RWPE1 (cell line): ENCODE data around the gene FXYD4.

Experiments used
- CTCF ChIA-PET: fragments of 350-600 bp; sonication (Branson Sonifier 250); formaldehyde crosslinking; extraction: SDS; loops from one replicate; lab custom pipeline; 2021; lab: Yijun Ruan, JAX
- POLR2A ChIA-PET: fragments of 400-600 bp; formaldehyde crosslinking; extraction: SDS; loops from one replicate; lab custom pipeline; 2020; ENCODE audit warnings: antibody characterized with exemption; ENCODE audit not compliant: low non-redundant PET; lab: Yijun Ruan, JAX
- DNase-seq: peaks from one replicate; pipeline ENCODE4 v3.0.0; 2012; ENCODE audit warnings: low spot score
- H3K27ac ChIP-seq: fragments of 450-650 bp; 2 replicates; pipeline ENCODE4 v1.5.1; 2017
- TF ChIP-seq, protein P1 (sequence below): fragments of 450-650 bp; conservative IDR thresholded peaks from 2 replicates; pipeline ENCODE4 v1.5.1; 2017; ENCODE audit warnings: low read depth, mild to moderate bottlenecking

FXYD4 gene

DNA sequence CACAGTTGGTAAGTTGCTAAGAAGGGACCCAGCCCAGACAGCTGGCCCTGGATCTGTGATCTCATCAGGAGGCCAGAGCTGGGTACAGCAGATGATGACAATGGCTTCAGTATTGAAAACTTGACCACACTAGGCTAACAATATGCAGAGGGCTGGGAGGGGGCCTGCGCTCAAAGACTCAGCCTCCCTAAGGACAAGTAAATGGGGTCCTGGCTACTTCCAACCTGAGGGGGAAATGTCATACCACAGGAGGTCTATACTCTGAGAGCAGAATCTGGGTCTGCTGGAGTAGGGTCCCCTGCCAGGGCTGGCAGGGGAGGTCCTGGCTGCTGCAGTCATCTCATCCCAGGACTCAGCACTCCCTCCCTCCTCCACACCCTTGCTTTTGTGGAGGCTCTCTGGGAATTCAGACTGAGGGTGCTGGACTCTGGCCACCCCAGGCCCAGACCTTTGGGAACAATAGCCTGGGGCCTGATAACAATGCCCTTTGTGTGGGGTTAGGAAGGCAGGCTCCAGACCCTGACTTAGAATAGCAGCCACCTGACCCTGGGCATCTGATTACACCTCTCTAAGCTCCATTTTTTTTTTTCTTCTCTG lies 1.4 kb downstream of the FXYD4 start:
- no peak for DNase-seq
- ChIA-PET CTCF (no interaction called here), POLR2A (no interaction called here)
- TF ChIP-seq, protein P1, sequence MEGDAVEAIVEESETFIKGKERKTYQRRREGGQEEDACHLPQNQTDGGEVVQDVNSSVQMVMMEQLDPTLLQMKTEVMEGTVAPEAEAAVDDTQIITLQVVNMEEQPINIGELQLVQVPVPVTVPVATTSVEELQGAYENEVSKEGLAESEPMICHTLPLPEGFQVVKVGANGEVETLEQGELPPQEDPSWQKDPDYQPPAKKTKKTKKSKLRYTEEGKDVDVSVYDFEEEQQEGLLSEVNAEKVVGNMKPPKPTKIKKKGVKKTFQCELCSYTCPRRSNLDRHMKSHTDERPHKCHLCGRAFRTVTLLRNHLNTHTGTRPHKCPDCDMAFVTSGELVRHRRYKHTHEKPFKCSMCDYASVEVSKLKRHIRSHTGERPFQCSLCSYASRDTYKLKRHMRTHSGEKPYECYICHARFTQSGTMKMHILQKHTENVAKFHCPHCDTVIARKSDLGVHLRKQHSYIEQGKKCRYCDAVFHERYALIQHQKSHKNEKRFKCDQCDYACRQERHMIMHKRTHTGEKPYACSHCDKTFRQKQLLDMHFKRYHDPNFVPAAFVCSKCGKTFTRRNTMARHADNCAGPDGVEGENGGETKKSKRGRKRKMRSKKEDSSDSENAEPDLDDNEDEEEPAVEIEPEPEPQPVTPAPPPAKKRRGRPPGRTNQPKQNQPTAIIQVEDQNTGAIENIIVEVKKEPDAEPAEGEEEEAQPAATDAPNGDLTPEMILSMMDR: no peak
- no peak overlapping the region for H3K27ac ChIP-seq

DNA sequence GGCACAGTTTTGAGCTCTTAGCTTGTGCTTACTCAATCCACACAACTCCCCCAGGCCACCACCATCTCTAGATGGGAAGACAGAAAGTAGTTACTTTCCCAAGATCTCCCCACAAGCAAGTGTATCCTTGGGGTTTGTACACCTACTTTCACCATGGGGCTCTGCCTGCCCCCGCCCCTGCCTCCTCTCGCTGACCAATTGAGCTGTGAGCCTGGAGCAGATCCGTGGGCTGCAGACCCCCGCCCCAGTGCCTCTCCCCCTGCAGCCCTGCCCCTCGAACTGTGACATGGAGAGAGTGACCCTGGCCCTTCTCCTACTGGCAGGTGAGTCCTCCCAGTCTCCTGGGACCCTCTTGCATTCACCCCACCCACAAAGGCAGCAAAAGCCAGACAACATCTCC lies 2.0 kb downstream of the FXYD4 start:
- CTCF ChIA-PET: interaction anchor here (0.6 kb wide), 1 partner anchor 15 kb away, joined by 3 read pairs; no protein-coding TSS in a partner anchor
- TF ChIP-seq, protein P1: no peak
- DNase-seq: no peak
- no peak overlapping the region for H3K27ac ChIP-seq
- POLR2A ChIA-PET: no interaction called here

DNA sequence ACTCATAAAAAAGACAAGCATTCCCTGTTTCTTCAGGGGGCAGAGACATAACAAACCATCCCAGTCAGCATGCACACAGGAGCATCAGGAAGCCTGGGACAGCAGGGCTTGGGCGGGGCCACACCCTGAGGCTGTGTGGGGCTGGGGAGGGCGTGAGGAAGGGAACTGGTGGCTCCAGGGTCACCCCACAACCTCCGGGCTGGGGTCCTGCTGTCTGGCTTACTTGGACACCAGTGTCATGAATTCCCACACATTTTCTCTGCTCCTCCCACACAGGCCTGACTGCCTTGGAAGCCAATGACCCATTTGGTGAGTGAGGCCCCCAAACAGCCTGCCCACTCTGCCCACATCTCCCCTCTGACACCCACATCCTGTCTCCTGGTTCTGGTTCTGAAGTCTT lies 2.8 kb downstream of the FXYD4 start:
- CTCF ChIA-PET: interaction anchor here (0.8 kb wide), 1 partner anchor 308 kb away, joined by 3 read pairs; no protein-coding TSS in a partner anchor
- no peak for DNase-seq
- POLR2A ChIA-PET: no interaction called here
- TF ChIP-seq, protein P1: no peak
- H3K27ac ChIP-seq: no peak overlapping the region

DNA sequence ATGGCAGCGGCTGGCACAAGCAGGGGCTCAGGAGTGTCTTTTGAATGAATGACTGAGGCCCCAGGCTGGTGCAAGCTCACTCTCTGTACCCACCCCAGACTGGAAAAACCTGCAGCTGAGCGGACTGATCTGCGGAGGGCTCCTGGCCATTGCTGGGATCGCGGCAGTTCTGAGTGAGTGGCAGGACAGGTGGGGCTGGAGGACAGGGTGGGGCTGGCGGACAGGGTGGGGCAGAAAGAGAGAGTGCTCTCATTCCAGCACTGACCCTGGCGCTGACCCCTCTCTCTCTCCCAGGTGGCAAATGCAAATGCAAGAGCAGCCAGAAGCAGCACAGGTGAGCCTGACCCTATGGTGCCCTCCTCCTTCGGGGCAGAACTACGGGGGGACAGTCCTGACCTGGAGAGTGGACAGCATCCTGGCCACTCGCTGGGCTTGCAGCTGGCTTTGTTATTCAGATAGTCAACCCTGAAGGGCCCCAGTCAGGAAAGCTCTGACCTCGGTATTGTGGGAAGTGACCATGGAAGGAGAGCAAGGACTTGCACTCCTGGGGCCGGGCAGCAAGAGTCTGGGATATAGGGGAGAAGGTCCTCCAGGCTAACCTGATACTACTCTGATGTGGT lies 4.1 kb downstream of the FXYD4 start:
- POLR2A ChIA-PET: no interaction called here
- TF ChIP-seq, protein P1: no peak
- CTCF ChIA-PET: interaction anchor here (0.6 kb wide), 2 partner anchors 15 to 83 kb away, joined by 3 to 4 read pairs; no protein-coding TSS in a partner anchor
- DNase-seq: no peak
- no peak overlapping the region for H3K27ac ChIP-seq

DNA sequence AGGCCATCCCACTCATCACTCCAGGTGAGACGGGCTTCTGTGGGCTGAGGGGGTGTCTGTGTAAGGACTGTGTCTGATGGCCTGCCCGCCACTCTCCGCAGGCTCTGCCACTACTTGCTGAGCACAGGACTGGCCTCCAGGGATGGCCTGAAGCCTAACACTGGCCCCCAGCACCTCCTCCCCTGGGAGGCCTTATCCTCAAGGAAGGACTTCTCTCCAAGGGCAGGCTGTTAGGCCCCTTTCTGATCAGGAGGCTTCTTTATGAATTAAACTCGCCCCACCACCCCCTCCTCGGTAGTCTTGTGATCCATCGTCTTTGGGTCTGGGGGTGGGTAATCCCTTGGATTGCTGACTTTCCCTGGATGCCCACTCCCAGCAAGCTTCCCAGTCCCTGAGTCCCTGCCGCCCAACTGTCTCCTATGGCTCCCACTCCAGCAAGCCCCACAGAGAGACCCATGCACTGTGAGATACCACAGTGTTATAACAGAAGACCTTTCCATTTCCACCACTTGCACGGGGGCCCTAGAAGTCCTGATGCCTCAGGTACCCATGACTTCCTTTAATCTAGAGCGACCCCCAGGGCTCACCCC lies 4.7 kb downstream of the FXYD4 start:
- TF ChIP-seq, protein P1: no peak
- no peak for DNase-seq
- H3K27ac ChIP-seq: no peak overlapping the region
- ChIA-PET CTCF (no interaction called here), POLR2A (no interaction called here)

DNA sequence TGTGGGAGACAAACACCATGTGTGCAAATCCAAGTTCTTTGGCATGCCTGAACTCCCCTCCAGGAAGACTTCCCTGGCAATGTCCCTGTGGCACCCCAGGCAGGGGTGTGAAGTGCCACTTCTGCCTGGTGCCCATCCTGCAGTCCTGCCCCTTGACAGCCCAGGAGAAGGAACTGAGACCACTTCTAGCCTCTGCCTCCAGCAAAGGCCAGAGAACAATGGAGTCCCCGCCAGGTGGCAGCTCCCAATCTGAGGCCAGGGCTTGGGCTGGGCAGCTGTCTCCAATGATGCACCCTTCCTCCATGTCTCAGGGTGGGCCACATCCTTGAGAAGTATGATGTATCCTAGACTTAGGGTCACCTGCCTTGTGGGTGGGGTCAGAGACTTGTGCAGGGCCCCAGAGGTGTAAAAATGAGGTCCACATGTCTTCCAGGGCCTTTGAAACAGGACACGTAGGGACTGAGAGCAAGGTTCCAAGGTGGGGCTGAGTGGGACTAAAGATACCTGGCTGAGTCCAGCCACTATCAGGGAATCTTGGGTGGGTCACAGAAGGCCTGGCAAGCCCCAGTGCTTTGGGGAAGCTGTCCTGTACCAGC lies 5.5 kb downstream of the FXYD4 start:
- ChIA-PET CTCF (interaction anchor here (0.7 kb wide), 1 partner anchor 29 kb away, joined by 3 read pairs; no protein-coding TSS in a partner anchor), POLR2A (no interaction called here)
- TF ChIP-seq, protein P1: no peak
- no peak for DNase-seq
- no peak overlapping the region for H3K27ac ChIP-seq
